ENCODE results near the gene AK6.
"Not testable (repeated sequence)": the region's sequence is repeated elsewhere in the genome, so short reads cannot be mapped to it uniquely, and the experiment has no call there.

Gene AK6

GRCh38 chr5:69334793-69335268, 34.5 kb downstream of the AK6 start:
- DNase-seq = peak; percentile 90

GRCh38 chr5:69333668-69334315, 35.5 kb downstream of the AK6 start:
- not testable (repeated sequence) for DNase-seq

- no peak for DNase-seq
Observed at GRCh38 chr5:69331528-69332445, 37.5 kb downstream of the AK6 start.

GRCh38 chr5:69329905-69330489, 39.3 kb downstream of the AK6 start:
- no peak for DNase-seq

GRCh38 chr5:69326365-69326764, 43.0 kb downstream of the AK6 start:
- DNase-seq = no peak

- DNase-seq = no peak
Observed at GRCh38 chr5:69317391-69317790, 51.9 kb downstream of the AK6 start.

GRCh38 chr5:69315972-69316371, 53.3 kb downstream of the AK6 start:
- no peak for DNase-seq

- DNase-seq = no peak
Observed at GRCh38 chr5:69313428-69313827, 55.9 kb downstream of the AK6 start.

GRCh38 chr5:69312459-69313160, 56.7 kb downstream of the AK6 start:
- DNase-seq = no peak

GRCh38 chr5:69309380-69309779, 59.9 kb downstream of the AK6 start:
- no peak for DNase-seq

- DNase-seq = no peak
Observed at GRCh38 chr5:69308046-69308553, 61.2 kb downstream of the AK6 start.

GRCh38 chr5:69305512-69305911, 63.8 kb downstream of the AK6 start:
- no peak for DNase-seq
